ENCODE data around the gene SCGB3A2.

- no peak for TF ChIP-seq POLR2A (IDR thresholded peaks at IDR 0.05; ENCODE audit: low read depth, low read length)
- TF ChIP-seq POLR2AphosphoS5 (IDR thresholded peaks at IDR 0.05; ENCODE audit: low read depth, low read length) = no peak
- TF ChIP-seq TAF1 (IDR thresholded peaks at IDR 0.05; ENCODE audit: borderline replicate concordance, low read depth, low read length) = no peak
Observed at GRCh38 chr5:147854331-147854730, 24.2 kb upstream of the SCGB3A2 start.

All from GM12892 (cell line).